ENCODE results near the gene SPEM3. TPM values are rescaled to one million over a fixed set of nuclear protein-coding genes. Genes with fewer than 3 reads are reported as not detected.

SPEM3 gene
- total RNA-seq, 1 donor from 2014 or later: not detected

GRCh38 chr17:7466639-7467341 is 38.1 kb downstream of the SPEM3 start:
- no peaks in the 10 kb centered on the region for H3K36me3 ChIP-seq
- no peak overlapping the region for H3K4me3 ChIP-seq
- H3K4me2 ChIP-seq: no peak overlapping the region
- Mint-ChIP-seq H3K27ac (peak overlapping the region; percentile 46), H3K36me3 (peaks cover 6% of the 10 kb centered on the region), H3K4me3 (no peak overlapping the region), H3K9me3 (no peaks in the 10 kb centered on the region), H3K4me1 (peaks cover 25% of the 10 kb centered on the region), H3K27me3 (ENCODE audit: insufficient read depth, low read depth) (peaks cover 8% of the 10 kb centered on the region)
- peaks cover under 1% of the 10 kb centered on the region for H3K4me1 ChIP-seq
- no peak overlapping the region for H2AFZ ChIP-seq (replicated peaks)
- no peak overlapping the region for H3K9ac ChIP-seq
- no peak for TF ChIP-seq CTCF (IDR thresholded peaks at IDR 0.05)
- no peak for TF ChIP-seq EZH2 (IDR thresholded peaks at IDR 0.05)
- TF ChIP-seq EZH2phosphoT487 (IDR thresholded peaks at IDR 0.05): no peak
- peaks cover 5% of the 10 kb centered on the region for H3K79me2 ChIP-seq (ENCODE audit: low read depth)
- H3K27me3 ChIP-seq: no peaks in the 10 kb centered on the region
- no peak overlapping the region for H3K27ac ChIP-seq
- H3K9me3 ChIP-seq (ENCODE audit: low read depth): no peaks in the 10 kb centered on the region
- no peaks in the 10 kb centered on the region for H3F3A ChIP-seq (ENCODE audit: low read depth)
- peaks cover 22% of the 10 kb centered on the region for H4K20me1 ChIP-seq (ENCODE audit: low read depth)
- no peak for DNase-seq (ENCODE audit: low spot score)

GRCh38 chr17:7467498-7467897 is 38.8 kb downstream of the SPEM3 start:
- Histone ChIP-seq H4K20me1 (ENCODE audit: low read depth) (peaks cover 24% of the 10 kb centered on the region), H3K79me2 (ENCODE audit: low read depth) (peaks cover 5% of the 10 kb centered on the region), H2AFZ (replicated peaks) (no peak overlapping the region), H3K4me3 (no peak overlapping the region), H3K9me3 (ENCODE audit: low read depth) (no peaks in the 10 kb centered on the region), H3F3A (ENCODE audit: low read depth) (no peaks in the 10 kb centered on the region), H3K27me3 (no peaks in the 10 kb centered on the region), H3K4me1 (no peaks in the 10 kb centered on the region), H3K27ac (no peak overlapping the region), H3K36me3 (no peaks in the 10 kb centered on the region), H3K4me2 (no peak overlapping the region), H3K9ac (no peak overlapping the region)
- Mint-ChIP-seq H3K27me3 (ENCODE audit: insufficient read depth, low read depth) (peaks cover 8% of the 10 kb centered on the region), H3K27ac (peak overlapping the region; percentile 63), H3K4me1 (peaks cover 25% of the 10 kb centered on the region), H3K4me3 (peak overlapping the region; percentile 27), H3K36me3 (peaks cover 6% of the 10 kb centered on the region), H3K9me3 (no peaks in the 10 kb centered on the region)
- no peak for TF ChIP-seq CTCF (IDR thresholded peaks at IDR 0.05)
- TF ChIP-seq EZH2 (IDR thresholded peaks at IDR 0.05): no peak
- no peak for TF ChIP-seq EZH2phosphoT487 (IDR thresholded peaks at IDR 0.05)
- no peak for DNase-seq (ENCODE audit: low spot score)

- Mint-ChIP-seq H3K4me3 (no peak overlapping the region), H3K27ac (no peak overlapping the region), H3K9me3 (no peaks in the 10 kb centered on the region), H3K36me3 (peaks cover 6% of the 10 kb centered on the region), H3K4me1 (peaks cover 25% of the 10 kb centered on the region), H3K27me3 (ENCODE audit: insufficient read depth, low read depth) (peaks cover 8% of the 10 kb centered on the region)
- Histone ChIP-seq H3K79me2 (ENCODE audit: low read depth) (peaks cover 11% of the 10 kb centered on the region), H3K27me3 (no peaks in the 10 kb centered on the region), H3K9me3 (ENCODE audit: low read depth) (no peaks in the 10 kb centered on the region), H3K4me2 (no peak overlapping the region), H4K20me1 (ENCODE audit: low read depth) (peaks cover 24% of the 10 kb centered on the region), H3K36me3 (no peaks in the 10 kb centered on the region), H3K27ac (no peak overlapping the region), H2AFZ (replicated peaks) (no peak overlapping the region), H3F3A (ENCODE audit: low read depth) (no peaks in the 10 kb centered on the region), H3K9ac (no peak overlapping the region), H3K4me1 (no peaks in the 10 kb centered on the region), H3K4me3 (no peak overlapping the region)
- TF ChIP-seq EZH2 (IDR thresholded peaks at IDR 0.05) (no peak), CTCF (IDR thresholded peaks at IDR 0.05) (no peak), EZH2phosphoT487 (IDR thresholded peaks at IDR 0.05) (no peak)
- no peak for DNase-seq (ENCODE audit: low spot score)
These were observed 39.6 kb downstream of the SPEM3 start for GRCh38 chr17:7468290-7468689.
